ENCODE measurements around the gene SLC18B1.

GRCh38 chr6:132843316-132844035 lies 45.0 kb upstream of the SLC18B1 start:
- TF ChIP-seq CTCF (IDR thresholded peaks at IDR 0.05) (no peak), REST (IDR thresholded peaks at IDR 0.05) (no peak), MAFK (IDR thresholded peaks at IDR 0.05; ENCODE audit: partially characterized antibody) (no peak), POLR2A (IDR thresholded peaks at IDR 0.05; ENCODE audit: low read length) (no peak), KDM5A (IDR thresholded peaks at IDR 0.05) (no peak), PHF8 (IDR thresholded peaks at IDR 0.05; ENCODE audit: borderline replicate concordance, low read depth) (no peak), EP300 (IDR thresholded peaks at IDR 0.05) (no peak), NFE2L2 (conservative IDR thresholded peaks at IDR 0.05; ENCODE audit: low read length) (no peak)

Measured in A549 (cell line).